HG02623 (cell line): Measurements from ENCODE around the gene SLC4A4.

Experiments
- ATAC-seq: cut with Tn5 transposase; IDR thresholded peaks from one replicate; pipeline ENCODE4 v1.9.1; 2021; ENCODE audit warnings: moderate library complexity; ENCODE audit not compliant: unreplicated experiment

Gene SLC4A4

DNA sequence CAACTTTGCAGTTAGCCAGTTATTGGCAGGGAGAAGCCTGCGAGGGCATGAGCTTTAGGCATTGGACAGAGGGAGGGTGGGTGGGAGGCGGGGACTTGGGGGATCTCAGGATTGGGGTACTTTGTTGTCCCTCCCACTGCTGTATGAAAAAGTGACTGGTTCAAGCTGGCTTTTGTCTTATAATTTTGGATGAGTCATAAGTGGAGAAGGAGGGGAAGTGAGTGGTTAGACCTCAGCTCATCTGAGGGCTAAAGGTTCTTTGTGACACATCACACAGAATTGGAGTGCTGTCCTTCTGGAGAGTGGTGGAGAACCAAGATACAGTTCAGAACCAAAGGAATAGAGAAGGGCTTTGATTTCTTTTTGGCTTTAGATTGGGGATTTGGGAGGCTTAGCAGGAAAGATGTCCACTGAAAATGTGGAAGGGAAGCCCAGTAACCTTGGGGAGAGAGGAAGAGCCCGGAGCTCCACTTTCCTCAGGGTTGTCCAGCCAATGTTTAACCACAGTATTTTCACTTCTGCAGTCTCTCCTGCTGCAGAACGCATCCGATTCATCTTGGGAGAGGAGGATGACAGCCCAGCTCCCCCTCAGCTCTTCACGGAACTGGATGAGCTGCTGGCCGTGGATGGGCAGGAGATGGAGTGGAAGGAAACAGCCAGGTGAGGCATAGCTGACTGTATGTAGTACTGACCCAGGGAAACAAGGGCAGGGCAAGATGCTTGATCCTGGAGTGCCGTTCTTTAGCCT is at the start of gene SLC4A4:
SLC4A4 (plus strand) TSS at position 175 of the 748 bp plus-strand sequence.
- peak; percentile 99 for ATAC-seq

DNA sequence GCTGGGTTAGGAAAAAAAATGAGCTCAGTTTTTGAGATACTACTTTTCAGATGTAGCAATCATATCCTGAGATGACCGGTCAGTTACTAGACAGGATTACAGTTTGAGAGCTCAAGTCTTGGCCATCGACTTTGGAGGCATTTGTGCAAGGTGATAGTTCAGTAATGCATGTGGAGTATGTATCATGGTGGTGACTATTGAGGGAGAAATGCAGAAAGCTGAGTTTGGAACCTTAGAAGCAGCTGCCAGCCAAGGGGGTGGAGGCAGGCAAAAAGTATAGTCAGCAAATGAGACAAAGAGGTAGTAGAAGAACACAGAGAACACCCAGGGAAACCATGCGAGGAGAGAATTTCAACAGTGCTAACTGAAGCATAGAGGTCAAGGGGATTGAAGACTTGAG is 48.7 kb upstream of the SLC4A4 start:
- no peak for ATAC-seq

DNA sequence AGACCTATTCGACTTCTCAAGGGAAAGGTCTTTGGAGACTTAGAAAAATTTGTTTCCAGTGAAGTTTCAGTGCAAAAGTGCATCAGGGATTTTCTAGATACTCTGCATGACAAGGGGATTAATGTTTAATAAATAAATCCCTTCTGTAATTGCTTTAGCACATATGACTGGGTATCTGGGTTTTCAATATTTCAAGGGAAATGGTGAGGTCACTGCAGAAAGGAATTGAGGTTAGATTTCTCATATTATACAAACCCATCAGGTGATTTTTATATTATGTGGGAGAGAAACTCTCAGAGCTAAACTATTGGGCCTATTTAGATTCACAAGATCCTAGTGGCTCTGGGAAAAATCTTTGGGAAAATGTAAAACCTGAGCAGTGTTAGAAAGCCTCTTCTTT is 48.3 kb upstream of the SLC4A4 start:
- no peak for ATAC-seq

DNA sequence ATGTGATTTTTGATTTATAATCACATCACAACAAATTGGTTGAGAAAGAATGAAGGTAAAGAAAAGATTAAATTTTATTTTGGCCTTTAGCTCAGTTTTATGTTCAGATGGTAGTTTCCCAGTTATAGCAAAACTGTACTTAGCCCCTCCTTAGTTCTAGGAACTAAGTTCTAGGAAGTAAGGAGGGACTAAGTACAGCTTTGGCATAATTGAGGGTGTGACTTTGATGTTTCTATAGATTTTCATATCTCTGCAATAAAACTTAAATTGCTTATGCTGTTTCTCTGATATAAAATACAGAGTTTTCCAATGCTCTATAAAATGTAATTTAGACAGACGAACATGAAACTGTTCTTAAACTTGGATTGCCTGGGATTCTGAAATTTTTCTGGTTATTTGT is 46.6 kb upstream of the SLC4A4 start:
- no peak for ATAC-seq

DNA sequence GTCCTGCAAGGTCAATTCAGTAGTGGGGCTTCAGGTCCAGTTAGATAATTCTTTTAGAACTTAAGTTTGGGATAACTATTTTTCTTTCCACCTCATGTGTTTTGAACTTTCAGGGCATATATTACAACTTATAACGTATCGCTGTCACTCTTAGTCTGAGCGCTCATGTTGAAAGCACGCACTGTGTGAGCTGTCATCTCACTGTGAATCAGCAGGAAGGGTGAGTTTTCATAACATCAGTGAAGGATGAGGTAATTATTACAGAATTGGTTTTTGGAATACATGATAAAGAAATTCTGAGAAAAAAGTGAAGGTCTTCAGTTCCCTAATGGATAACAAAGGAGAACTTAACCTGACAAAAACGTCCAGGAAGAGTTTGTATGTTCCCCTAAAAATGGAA is 45.1 kb upstream of the SLC4A4 start:
- ATAC-seq, result no peak

DNA sequence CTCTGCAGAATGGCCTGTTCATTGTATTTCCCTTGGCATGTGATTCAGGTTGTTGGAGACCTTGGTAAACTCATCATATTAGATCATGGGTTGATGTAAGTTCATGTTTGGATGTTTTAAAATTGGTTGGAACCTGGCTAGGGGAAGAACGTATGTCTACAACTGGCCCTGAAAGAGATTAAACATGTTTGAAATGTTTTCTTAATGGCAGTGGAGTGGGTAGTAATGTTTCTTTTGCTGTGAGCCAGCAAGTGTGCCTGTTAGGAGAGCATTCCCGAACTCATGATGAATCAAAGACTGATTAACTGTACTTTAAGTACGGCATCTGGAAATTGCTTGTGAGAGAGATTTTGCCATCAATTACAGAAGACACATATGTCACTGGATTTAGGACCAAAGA is 44.5 kb upstream of the SLC4A4 start:
- no peak for ATAC-seq

DNA sequence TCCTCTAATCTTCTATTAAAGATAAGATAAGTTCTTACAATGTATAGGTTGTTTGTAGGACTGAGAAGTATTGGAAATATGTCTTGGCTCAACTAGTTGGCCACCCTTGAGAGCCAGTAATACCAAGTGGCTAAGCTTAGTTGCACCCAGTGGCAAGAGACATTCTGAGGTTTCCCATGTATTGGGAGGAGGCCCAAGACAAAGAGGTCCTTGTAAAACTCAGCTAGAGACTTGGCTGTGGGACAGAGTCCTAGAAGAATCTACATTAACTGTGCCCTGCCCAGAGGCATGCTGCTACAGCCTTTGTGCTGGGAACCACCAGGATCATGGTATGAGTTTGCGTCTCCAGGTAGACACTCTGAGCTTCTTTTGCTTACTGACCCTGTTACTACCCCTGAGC is 41.9 kb upstream of the SLC4A4 start:
- no peak for ATAC-seq

DNA sequence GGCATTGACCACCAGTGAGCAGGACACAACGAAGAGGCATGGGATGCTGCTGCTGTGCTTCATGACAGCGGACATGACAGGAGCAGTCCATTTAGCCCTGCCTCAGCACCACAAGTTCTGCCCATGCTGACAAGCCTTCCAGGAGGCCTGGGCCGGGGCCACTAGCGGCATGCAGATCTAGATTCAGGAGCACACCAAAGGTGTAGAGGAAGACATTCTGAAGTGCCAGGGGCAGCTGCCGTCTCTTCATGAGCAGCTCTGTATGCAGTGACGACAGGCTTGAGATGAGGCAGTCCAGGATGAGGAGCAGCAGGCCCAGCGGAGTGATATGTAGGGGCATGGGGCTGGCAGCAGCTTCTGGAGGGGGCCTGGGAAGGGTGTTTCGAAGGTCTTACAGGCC is 38.5 kb upstream of the SLC4A4 start:
- no peak for ATAC-seq

DNA sequence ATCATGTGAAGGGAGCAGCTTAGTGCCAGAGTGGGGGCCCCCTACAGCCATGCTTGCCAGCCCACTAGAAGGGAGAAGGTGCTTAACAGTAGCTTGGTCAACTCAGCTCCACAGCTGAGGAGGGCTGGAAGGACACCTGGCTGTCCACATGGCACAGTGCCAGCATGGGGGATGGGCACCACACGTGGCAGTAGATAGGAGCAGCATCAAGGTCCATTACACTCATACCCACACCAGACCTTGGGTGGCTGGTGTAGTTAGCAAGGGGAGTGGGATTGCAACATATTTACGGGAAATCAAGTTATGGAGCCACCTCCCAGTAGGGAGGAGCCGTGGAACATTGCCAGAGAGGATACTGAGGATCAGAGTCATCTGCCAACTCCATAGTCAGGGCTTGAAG is 37.9 kb upstream of the SLC4A4 start:
- no peak for ATAC-seq

DNA sequence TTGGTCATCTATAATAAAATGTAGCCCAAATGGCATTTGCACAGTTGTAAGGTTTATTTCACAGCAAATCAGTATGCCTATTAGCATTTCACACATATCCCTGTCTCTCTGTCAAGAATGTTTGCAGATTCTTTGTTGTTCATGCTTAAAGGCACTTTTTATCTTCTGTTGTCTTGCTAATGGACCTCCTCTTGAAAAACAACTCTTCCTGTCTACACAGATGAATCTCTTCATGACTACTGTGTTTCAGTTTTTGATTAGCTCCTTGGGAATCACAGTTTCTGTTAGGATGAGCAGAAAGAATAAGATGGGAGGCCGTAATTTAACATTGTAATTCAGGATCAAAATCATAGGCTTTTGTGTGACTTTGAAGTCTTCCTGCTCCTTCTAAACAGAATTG is 35.5 kb upstream of the SLC4A4 start:
- ATAC-seq, result no peak

DNA sequence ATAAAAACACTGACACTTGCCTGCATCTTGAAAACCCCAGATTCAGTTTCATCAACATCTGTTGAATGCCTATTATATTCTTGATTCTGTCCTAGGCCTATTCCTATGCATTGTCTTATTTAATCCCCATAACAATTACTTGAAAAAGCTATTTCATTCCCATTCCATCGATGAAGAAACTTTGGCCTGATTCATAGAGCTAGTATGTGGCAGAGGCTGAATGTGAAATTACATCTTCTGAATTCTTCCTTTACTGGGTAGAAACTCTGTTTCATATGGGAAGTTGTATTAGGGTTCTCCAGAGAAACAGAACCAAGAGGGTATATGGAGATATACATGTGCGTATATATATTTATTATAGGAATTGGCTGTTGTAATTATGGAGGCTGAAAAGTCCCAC is 35.0 kb upstream of the SLC4A4 start:
- no peak for ATAC-seq

DNA sequence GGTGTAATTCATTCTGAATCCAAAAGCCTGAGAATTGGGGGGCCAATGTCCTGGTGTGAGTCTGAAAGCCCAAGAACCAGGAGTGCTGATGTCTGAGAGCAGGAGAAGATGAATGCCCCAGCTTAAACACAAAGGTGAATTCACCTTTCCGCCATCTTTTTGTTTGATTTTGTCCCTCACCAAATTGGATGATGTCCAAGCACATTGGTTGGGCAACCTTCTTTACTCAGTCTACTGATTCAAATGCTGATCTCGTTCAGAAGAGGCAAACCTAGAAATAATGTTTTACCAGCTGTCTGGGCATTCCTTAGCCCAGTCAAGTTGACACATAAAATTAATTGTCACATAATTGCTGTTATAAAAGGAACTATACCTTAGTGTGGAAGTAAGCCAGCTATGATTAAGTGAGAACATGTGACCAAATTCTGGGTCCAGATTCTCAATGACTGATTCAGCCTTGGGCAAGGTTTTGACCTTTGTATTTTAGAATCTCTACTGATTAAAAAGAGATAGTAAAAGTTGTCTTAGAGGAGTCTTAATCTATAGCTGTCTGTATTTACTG is 34.5 kb upstream of the SLC4A4 start:
- ATAC-seq, result no peak

DNA sequence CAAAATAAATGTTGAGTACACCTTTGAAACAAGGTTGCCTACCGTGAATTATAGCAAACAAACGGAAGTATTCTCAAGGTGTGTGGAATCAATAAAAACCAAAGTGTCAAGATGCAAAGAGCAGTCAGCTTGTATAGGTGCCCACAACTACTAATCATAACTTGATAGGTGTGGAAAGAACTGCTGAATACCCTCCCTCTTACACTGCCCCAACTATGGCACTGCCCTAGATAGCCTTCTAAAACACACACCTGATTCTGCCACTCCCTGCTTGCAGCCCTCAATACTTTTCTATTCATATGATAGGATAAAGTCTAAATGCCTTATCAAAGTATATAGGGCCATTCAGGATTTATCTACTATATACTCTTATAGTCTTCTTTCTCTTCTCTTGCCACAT is 31.1 kb upstream of the SLC4A4 start:
- ATAC-seq, result no peak

DNA sequence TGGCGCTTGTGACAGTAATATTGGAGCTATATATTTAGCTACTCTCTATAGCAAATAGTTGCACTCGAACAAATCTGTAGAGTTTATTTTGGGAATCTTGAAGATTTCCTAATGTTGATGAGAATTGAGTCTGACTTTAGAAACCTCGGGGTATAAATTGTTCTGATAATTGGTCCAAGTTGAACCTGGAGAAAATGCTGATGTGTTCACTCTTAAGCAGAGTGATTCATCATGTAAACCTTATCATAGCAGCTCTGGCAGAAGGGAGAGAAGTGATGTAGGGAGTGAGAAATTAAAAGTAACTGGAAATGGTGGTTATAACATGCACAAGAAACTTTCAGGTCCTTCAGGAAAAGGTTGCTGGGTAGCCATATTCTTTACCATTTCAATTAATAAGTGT is 16.4 kb upstream of the SLC4A4 start:
- ATAC-seq, result no peak

DNA sequence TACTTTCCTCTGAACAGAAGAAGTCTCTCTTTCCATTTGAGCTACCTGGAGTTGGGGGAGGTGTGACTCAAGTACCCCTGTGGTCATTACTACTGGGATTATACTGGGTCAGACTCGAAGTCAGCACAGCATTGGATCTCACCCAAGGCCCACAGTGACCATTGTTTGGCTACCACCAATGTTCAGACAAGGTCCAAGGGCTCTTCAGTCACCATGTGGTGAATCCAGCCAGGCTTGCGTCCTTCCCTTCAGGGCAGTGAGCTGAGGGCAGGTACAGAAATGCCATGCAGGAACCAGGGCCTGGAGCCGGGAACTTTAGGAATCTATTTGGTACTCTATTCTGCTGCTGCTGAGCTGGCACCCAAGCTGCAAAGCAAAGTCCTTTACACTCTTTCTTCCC is 5.5 kb upstream of the SLC4A4 start:
- no peak for ATAC-seq

DNA sequence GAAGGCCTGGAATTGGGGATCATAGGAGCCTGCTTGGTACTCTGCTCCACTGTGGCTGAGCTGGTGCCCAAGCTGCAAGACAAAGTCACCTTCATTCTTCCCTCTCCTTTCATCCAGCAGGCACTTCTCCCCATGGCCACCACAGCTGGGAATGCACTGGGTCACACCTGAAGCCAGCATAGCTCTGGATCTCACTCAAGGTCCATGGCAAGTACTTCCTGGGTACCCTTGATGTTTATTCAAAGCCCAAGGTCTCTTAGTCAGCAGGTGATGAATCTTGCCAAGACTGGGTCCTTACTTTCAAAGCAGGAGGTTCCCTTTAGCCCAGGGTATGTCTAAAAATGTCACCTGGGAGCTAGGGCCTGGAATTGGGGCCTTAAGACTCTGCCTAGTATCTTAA is 4.9 kb upstream of the SLC4A4 start:
- ATAC-seq, result no peak

DNA sequence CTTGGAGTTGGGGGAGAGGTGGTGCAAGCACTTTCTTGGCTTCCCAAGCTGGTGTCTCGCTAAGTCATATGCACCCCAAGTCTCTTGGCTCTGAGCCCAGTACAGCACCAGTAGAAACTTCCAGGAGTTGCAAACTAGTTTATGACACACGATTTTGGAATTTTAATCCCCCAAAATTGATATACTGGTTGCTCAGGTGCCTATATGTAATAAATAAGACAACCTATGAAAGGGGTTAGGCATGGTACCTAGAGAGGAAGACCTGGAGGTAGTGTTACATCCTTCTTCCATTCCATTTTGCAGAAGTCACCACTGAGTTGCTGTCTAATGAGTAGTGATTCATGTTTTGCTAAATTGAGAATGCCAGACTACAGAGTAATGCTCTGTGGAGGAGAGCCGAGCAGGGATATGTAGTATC is 4.3 kb upstream of the SLC4A4 start:
- no peak for ATAC-seq

DNA sequence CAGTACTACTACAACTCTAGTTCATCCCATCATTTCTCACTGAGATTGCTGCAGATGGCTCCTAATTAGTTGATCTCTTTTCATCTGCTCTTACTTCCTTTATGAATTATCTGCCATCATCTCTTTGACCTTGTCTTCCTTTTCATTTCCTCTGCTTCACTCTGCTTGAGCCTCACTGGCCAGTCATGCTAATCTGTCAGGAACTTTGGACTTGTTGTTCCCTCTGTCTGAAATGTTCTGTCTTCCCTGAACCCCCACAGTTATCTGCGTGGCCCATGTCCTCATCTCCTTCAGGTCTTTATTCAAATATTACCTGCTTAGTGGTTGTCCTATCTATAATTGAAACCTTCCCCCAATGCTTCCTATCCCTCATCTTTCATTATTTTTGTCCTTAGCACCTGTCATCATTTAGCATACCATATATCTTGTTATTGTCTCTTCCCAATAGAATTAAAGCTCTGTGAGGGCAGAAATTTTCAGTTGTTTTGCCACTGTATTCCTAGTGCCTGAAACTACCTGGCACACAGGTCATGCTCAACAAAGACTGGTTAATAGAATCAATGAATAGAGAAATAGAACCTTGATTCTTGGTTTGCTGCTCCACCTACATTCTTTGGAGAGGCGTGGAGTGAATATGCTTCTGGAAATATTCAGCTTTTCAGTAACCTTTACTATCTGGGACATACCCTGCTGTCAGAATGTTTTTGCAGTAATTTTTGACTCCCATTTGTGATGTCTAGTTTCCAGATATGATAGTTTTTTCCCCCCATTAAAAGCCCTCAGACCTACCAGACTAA is 5.0 kb downstream of the SLC4A4 start:
- ATAC-seq, result no peak

DNA sequence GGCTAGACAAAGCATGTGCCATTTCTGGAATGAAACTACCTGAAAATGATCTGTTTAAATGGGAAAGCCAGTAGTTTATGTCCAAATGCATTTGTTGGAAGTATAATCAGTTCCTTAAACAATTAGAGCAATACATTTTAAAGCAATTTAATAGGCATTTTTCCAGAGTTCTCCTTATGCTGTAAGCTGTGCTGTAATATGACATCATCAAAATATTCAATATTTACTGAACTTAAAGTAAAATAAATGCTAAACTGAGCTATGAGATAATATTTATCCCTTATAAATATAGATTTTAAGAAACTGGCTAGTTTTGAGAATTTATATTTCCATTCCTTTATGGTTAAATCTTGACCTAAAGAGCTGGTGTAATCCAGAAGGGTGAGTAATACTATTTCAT is 7.9 kb downstream of the SLC4A4 start:
- ATAC-seq, result no peak

DNA sequence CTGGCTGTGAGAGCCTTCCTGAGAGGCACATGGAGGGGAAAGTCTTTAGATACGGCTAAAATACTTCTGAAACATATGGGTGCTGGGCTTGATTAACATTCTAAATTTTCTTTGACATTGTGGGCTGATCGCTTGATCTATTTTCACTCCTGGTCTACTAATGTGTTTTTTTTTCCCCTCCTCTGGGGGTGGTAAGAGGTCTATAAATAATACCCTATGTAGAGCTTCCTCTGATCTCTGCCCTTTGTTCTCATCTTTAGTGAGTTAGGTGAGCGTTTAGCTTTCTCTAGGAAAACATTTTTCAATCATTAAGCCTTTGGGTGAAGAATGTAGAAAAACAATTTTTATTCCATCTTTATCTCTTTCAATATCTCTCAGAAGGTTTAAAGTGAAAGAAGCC is 9.8 kb downstream of the SLC4A4 start:
- ATAC-seq, result no peak

DNA sequence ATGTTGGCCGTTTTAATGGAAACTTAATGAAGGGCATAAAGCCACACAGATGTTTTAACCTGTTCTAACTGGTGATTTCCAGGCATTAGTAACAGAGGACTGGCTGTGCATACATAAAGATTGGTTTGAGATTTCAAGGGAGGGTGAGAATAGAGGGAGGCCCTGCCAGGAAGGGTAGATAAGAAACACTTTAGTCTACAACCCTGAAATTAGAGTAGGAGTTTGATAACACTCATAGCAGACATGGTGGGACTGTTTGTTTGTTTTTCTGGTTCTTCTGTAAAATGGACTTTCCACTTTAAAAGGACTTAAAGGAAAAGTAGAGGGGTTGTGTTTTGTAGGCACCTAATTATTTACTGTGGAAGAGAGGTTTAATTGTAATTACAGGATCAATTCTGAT is 16.2 kb downstream of the SLC4A4 start:
- no peak for ATAC-seq

DNA sequence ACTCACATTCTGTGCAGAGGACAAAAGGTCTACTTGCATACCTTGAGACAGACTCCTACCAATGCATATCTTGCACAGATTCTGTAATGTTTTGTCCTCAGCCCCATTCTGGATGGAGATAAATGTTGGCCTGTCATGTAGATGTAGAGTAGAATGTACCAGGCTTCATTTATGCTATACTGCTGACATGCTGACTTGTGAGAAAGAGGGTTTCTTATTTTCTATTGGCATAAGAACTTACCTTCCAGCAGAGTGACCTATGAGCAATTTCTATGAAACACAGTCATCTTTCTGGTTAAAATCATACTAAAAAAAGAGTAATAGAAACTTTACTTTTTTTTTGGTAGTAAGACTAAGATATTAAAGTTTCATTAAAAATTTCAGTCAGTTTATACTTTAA is 17.2 kb downstream of the SLC4A4 start:
- ATAC-seq, result no peak
